SK-N-SH treated with all-trans-retinoic acid at 6 μM for 48 hours (cell line): ENCODE measurements around the gene RABGAP1.

Source experiments
- ATAC-seq: fragments of 200-7000 bp; cut with Tn5 transposase; 3 replicates; pipeline ENCODE4 v1.9.1; 2020; ENCODE audit warnings: mild to moderate bottlenecking, moderate library complexity
- ARNTL ChIP-seq: fragments of 450-650 bp; formaldehyde crosslinking; IDR thresholded peaks from 2 replicates; pipeline ENCODE4 v1.5.0; 2020; ENCODE audit warnings: low read depth, mild to moderate bottlenecking, moderate library complexity, borderline replicate concordance
- CSDC2 ChIP-seq: fragments of 250-450 bp; sonication (Bioruptor Pico); IDR thresholded peaks from 2 replicates; pipeline ENCODE4 v1.5.0; 2020; ENCODE audit warnings: mild to moderate bottlenecking, moderate library complexity
- ESRRG ChIP-seq: fragments of 250-450 bp; sonication (Bioruptor Pico); IDR thresholded peaks from 2 replicates; pipeline ENCODE4 v1.6.1; 2021; ENCODE audit warnings: mild to moderate bottlenecking
- ISL1 ChIP-seq: fragments of 250-450 bp; sonication (Bioruptor Pico); IDR thresholded peaks from 2 replicates; pipeline ENCODE4 v2.1.2; 2022; ENCODE audit warnings: mild to moderate bottlenecking, moderate library complexity
- OSR1 ChIP-seq: fragments of 250-450 bp; sonication (Bioruptor Pico); IDR thresholded peaks from 2 replicates; pipeline ENCODE4 v1.8.0; 2022; ENCODE audit warnings: moderate library complexity, mild to moderate bottlenecking, inconsistent platforms
- PPARA ChIP-seq: fragments of 250-450 bp; sonication (Bioruptor Pico); IDR thresholded peaks from 2 replicates; pipeline ENCODE4 v1.5.0; 2020; ENCODE audit warnings: mild to moderate bottlenecking, borderline replicate concordance
- RARB ChIP-seq: fragments of 250-450 bp; sonication (Bioruptor Pico); IDR thresholded peaks from 2 replicates; pipeline ENCODE4 v1.8.0; 2021; ENCODE audit warnings: mild to moderate bottlenecking, moderate library complexity
- SNAI2 ChIP-seq: fragments of 250-450 bp; sonication (Bioruptor Pico); IDR thresholded peaks from 2 replicates; pipeline ENCODE4 v1.5.0; 2020; ENCODE audit warnings: mild to moderate bottlenecking, moderate library complexity
- TCF4 ChIP-seq: fragments of 250-450 bp; sonication (Bioruptor Pico); IDR thresholded peaks from 2 replicates; pipeline ENCODE4 v1.8.0; 2021; ENCODE audit warnings: mild to moderate bottlenecking, moderate library complexity, borderline replicate concordance
- TOX ChIP-seq: fragments of 250-450 bp; sonication (Bioruptor Pico); IDR thresholded peaks from 2 replicates; pipeline ENCODE4 v1.8.0; 2021; ENCODE audit warnings: mild to moderate bottlenecking, moderate library complexity, borderline replicate concordance
- ZFP3 ChIP-seq: fragments of 250-450 bp; sonication (Bioruptor Pico); IDR thresholded peaks from 2 replicates; pipeline ENCODE4 v1.5.0; 2020; ENCODE audit warnings: mild to moderate bottlenecking, moderate library complexity
- ZFP30 ChIP-seq: fragments of 450-650 bp; formaldehyde crosslinking; IDR thresholded peaks from 2 replicates; pipeline ENCODE4 v1.5.0; 2022; ENCODE audit warnings: mild to moderate bottlenecking, moderate library complexity
- ZNF565 ChIP-seq: fragments of 450-650 bp; formaldehyde crosslinking; conservative IDR thresholded peaks from 2 replicates; pipeline ENCODE4 v1.5.0; 2020; ENCODE audit warnings: low read depth, mild to moderate bottlenecking, moderate library complexity
- ZNF70 ChIP-seq: fragments of 450-650 bp; formaldehyde crosslinking; IDR thresholded peaks from 2 replicates; pipeline ENCODE4 v1.5.0; 2020; ENCODE audit warnings: mild to moderate bottlenecking, moderate library complexity
- ZNF8 ChIP-seq: fragments of 450-650 bp; formaldehyde crosslinking; IDR thresholded peaks from 2 replicates; pipeline ENCODE4 v1.5.0; 2020; ENCODE audit warnings: mild to moderate bottlenecking, moderate library complexity
- TF ChIP-seq, protein P1 (sequence below): fragments of 250-450 bp; sonication (Bioruptor Pico); IDR thresholded peaks from 2 replicates; pipeline ENCODE4 v1.5.0; 2020; ENCODE audit warnings: mild to moderate bottlenecking, moderate library complexity
- TF ChIP-seq, protein P2 (sequence below): fragments of 250-450 bp; sonication (Bioruptor Pico); IDR thresholded peaks from 2 replicates; pipeline ENCODE4 v1.5.1; 2020; ENCODE audit warnings: low read depth, mild to moderate bottlenecking, moderate library complexity
- TF ChIP-seq, protein P3 (sequence below): fragments of 250-450 bp; sonication (Bioruptor Pico); IDR thresholded peaks from 2 replicates; pipeline ENCODE4 v1.5.1; 2021; ENCODE audit warnings: mild to moderate bottlenecking, moderate library complexity
- TF ChIP-seq, protein P4 (sequence below): fragments of 250-450 bp; sonication (Bioruptor Pico); IDR thresholded peaks from 2 replicates; pipeline ENCODE4 v1.8.0; 2021; ENCODE audit warnings: low read depth, mild to moderate bottlenecking, moderate library complexity, borderline replicate concordance
- TF ChIP-seq, protein P5 (sequence below): fragments of 250-450 bp; sonication (Bioruptor Pico); IDR thresholded peaks from 2 replicates; pipeline ENCODE4 v1.8.0; 2020; ENCODE audit warnings: mild to moderate bottlenecking, moderate library complexity, borderline replicate concordance

Gene RABGAP1

DNA sequence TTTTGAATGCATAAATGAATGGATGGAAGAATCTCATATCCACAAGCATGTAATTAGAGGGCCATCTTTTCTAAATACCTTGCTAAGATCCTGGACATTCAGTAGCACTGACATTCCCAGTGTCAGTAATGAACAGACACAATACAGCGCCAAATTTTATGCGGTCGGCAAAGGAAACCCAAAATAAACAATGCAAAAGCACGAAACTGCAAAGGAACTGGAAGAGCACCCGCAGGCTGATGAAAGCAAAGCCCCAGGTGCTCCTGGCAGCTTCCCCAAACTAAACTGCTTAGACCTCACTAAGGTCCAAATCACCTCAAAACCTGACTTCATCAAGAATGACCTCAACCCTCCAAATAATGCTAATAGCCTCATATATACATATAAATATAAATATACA lies 194.6 kb downstream of the RABGAP1 start:
- TF ChIP-seq ZNF565 (CRISPR knock-in tag) = no peak
- TF ChIP-seq, protein P1, sequence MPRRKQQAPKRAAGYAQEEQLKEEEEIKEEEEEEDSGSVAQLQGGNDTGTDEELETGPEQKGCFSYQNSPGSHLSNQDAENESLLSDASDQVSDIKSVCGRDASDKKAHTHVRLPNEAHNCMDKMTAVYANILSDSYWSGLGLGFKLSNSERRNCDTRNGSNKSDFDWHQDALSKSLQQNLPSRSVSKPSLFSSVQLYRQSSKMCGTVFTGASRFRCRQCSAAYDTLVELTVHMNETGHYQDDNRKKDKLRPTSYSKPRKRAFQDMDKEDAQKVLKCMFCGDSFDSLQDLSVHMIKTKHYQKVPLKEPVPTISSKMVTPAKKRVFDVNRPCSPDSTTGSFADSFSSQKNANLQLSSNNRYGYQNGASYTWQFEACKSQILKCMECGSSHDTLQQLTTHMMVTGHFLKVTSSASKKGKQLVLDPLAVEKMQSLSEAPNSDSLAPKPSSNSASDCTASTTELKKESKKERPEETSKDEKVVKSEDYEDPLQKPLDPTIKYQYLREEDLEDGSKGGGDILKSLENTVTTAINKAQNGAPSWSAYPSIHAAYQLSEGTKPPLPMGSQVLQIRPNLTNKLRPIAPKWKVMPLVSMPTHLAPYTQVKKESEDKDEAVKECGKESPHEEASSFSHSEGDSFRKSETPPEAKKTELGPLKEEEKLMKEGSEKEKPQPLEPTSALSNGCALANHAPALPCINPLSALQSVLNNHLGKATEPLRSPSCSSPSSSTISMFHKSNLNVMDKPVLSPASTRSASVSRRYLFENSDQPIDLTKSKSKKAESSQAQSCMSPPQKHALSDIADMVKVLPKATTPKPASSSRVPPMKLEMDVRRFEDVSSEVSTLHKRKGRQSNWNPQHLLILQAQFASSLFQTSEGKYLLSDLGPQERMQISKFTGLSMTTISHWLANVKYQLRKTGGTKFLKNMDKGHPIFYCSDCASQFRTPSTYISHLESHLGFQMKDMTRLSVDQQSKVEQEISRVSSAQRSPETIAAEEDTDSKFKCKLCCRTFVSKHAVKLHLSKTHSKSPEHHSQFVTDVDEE (CRISPR knock-in tag) = no peak
- TF ChIP-seq ZFP3 (CRISPR knock-in tag) = no peak
- no peak for TF ChIP-seq TOX (CRISPR knock-in tag)
- no peak for TF ChIP-seq CSDC2
- TF ChIP-seq, protein P2, sequence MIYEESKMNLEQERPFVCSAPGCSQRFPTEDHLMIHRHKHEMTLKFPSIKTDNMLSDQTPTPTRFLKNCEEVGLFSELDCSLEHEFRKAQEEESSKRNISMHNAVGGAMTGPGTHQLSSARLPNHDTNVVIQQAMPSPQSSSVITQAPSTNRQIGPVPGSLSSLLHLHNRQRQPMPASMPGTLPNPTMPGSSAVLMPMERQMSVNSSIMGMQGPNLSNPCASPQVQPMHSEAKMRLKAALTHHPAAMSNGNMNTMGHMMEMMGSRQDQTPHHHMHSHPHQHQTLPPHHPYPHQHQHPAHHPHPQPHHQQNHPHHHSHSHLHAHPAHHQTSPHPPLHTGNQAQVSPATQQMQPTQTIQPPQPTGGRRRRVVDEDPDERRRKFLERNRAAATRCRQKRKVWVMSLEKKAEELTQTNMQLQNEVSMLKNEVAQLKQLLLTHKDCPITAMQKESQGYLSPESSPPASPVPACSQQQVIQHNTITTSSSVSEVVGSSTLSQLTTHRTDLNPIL = no peak
- no peak for TF ChIP-seq ISL1 (CRISPR knock-in tag)
- TF ChIP-seq, protein P3, sequence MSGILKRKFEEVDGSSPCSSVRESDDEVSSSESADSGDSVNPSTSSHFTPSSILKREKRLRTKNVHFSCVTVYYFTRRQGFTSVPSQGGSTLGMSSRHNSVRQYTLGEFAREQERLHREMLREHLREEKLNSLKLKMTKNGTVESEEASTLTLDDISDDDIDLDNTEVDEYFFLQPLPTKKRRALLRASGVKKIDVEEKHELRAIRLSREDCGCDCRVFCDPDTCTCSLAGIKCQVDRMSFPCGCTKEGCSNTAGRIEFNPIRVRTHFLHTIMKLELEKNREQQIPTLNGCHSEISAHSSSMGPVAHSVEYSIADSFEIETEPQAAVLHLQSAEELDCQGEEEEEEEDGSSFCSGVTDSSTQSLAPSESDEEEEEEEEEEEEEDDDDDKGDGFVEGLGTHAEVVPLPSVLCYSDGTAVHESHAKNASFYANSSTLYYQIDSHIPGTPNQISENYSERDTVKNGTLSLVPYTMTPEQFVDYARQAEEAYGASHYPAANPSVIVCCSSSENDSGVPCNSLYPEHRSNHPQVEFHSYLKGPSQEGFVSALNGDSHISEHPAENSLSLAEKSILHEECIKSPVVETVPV = no peak
- no peak for TF ChIP-seq RARB (CRISPR knock-in tag)
- no peak for ATAC-seq

DNA sequence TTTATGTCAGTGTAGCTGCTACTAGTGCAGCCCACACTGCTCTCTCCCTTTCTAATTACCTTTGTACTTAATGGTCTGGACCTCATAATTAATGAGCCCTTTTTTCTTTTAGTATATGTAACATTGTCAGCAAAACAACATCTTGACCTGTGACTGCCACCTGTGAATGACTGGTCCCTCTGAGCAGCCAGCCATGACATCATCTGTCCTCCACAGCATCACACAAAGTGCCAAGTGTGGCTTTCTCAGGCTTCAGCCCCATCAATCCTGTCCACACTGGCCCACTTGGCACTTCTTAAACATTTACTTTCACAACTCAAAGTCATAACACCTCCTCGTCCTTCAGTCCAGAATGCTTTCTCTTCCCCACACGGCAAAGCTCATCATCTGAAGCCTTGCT lies 197.3 kb downstream of the RABGAP1 start:
- no peak for ATAC-seq
- TF ChIP-seq PPARA (CRISPR knock-in tag) (no peak), TCF4 (no peak), OSR1 (CRISPR knock-in tag) (no peak), ZNF8 (CRISPR knock-in tag) (no peak), ARNTL (CRISPR knock-in tag) (no peak), SNAI2 (CRISPR knock-in tag) (no peak), RARB (CRISPR knock-in tag) (no peak), ESRRG (CRISPR knock-in tag) (no peak), CSDC2 (no peak), TOX (CRISPR knock-in tag) (no peak), ZFP3 (CRISPR knock-in tag) (no peak), ZNF565 (CRISPR knock-in tag) (no peak), ZFP30 (CRISPR knock-in tag) (no peak), ZNF70 (CRISPR knock-in tag) (no peak), ISL1 (CRISPR knock-in tag) (no peak)
- TF ChIP-seq, protein P4, sequence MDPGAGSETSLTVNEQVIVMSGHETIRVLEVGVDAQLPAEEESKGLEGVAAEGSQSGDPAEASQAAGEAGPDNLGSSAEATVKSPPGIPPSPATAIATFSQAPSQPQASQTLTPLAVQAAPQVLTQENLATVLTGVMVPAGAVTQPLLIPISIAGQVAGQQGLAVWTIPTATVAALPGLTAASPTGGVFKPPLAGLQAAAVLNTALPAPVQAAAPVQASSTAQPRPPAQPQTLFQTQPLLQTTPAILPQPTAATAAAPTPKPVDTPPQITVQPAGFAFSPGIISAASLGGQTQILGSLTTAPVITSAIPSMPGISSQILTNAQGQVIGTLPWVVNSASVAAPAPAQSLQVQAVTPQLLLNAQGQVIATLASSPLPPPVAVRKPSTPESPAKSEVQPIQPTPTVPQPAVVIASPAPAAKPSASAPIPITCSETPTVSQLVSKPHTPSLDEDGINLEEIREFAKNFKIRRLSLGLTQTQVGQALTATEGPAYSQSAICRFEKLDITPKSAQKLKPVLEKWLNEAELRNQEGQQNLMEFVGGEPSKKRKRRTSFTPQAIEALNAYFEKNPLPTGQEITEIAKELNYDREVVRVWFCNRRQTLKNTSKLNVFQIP (CRISPR knock-in tag) = no peak
- TF ChIP-seq, protein P3 = no peak
- TF ChIP-seq, protein P5, sequence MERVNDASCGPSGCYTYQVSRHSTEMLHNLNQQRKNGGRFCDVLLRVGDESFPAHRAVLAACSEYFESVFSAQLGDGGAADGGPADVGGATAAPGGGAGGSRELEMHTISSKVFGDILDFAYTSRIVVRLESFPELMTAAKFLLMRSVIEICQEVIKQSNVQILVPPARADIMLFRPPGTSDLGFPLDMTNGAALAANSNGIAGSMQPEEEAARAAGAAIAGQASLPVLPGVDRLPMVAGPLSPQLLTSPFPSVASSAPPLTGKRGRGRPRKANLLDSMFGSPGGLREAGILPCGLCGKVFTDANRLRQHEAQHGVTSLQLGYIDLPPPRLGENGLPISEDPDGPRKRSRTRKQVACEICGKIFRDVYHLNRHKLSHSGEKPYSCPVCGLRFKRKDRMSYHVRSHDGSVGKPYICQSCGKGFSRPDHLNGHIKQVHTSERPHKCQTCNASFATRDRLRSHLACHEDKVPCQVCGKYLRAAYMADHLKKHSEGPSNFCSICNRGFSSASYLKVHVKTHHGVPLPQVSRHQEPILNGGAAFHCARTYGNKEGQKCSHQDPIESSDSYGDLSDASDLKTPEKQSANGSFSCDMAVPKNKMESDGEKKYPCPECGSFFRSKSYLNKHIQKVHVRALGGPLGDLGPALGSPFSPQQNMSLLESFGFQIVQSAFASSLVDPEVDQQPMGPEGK (CRISPR knock-in tag) = no peak
- TF ChIP-seq, protein P1 (CRISPR knock-in tag) = no peak
